Endodermal cell (in vitro differentiated cells): ENCODE results near the gene SECISBP2L. TPM values are rescaled to one million over a fixed set of nuclear protein-coding genes. Genes with fewer than 3 reads are reported as not detected.

Source experiments
- DNase-seq: peaks from one replicate; pipeline ENCODE4 v3.0.0-alpha.2; 2017
- H3K27ac ChIP-seq: 2 replicates; pipeline ENCODE4 v1.5.1; 2013; ENCODE audit warnings: mild to moderate bottlenecking, low read depth, low read length, moderate library complexity
- H3K27me3 ChIP-seq: 2 replicates; pipeline ENCODE4 v1.6.1; 2013; ENCODE audit warnings: mild to moderate bottlenecking, low read length, moderate library complexity; ENCODE audit not compliant: insufficient read depth, control insufficient read depth, poor library complexity, severe bottlenecking
- H3K36me3 ChIP-seq: 2 replicates; pipeline ENCODE4 v1.7.0; 2013; ENCODE audit warnings: mild to moderate bottlenecking, low read length, moderate library complexity; ENCODE audit not compliant: control insufficient read depth, insufficient read depth
- H3K4me1 ChIP-seq: one replicate; pipeline ENCODE4 v1.7.0; 2013; ENCODE audit warnings: low read length; ENCODE audit not compliant: control insufficient read depth, insufficient read depth
- H3K4me3 ChIP-seq: 2 replicates; pipeline ENCODE4 v1.5.1; 2013; ENCODE audit warnings: mild to moderate bottlenecking, low read length, moderate library complexity
- H3K9ac ChIP-seq: 2 replicates; pipeline ENCODE4 v1.6.1; 2013; ENCODE audit warnings: mild to moderate bottlenecking, low read length, moderate library complexity; ENCODE audit not compliant: poor library complexity, severe bottlenecking; ENCODE audit errors: extremely low read depth
- H3K9me3 ChIP-seq: 2 replicates; pipeline ENCODE4 v1.6.1; 2013; ENCODE audit warnings: mild to moderate bottlenecking, low read length, moderate library complexity; ENCODE audit not compliant: control insufficient read depth
- H3K27ac Mint-ChIP-seq: 2 replicates; pipeline ENCODE4 v1.8.0; 2020; ENCODE audit warnings: mixed read lengths
- H3K27me3 Mint-ChIP-seq: 2 replicates; pipeline ENCODE4 v1.8.0; 2021; ENCODE audit warnings: mild to moderate bottlenecking, mixed read lengths; ENCODE audit not compliant: insufficient read depth
- H3K36me3 Mint-ChIP-seq: 2 replicates; pipeline ENCODE4 v1.8.0; 2020; ENCODE audit warnings: low read depth, mixed read lengths
- H3K4me1 Mint-ChIP-seq: 2 replicates; pipeline ENCODE4 v1.8.0; 2020; ENCODE audit warnings: mixed read lengths
- H3K4me3 Mint-ChIP-seq: 2 replicates; pipeline ENCODE4 v1.8.0; 2020; ENCODE audit warnings: mild to moderate bottlenecking, moderate library complexity, mixed read lengths
- H3K9me3 Mint-ChIP-seq: 2 replicates; pipeline ENCODE4 v1.8.0; 2020; ENCODE audit warnings: mild to moderate bottlenecking, mixed read lengths
- WGBS, 2 experiments: methylation state at CpG; one replicate each; pipeline versions ENCODE4 v1.1.5 to v1.1.7; 2013; ENCODE audit warnings: missing lambda C conversion rate in 2 of 2, mixed read lengths in 1 of 2; ENCODE audit not compliant: insufficient coverage in 1 of 2, insufficient read length in 1 of 2; 5-methylcytosine and 5-hydroxymethylcytosine counted together
- total RNA-seq, 2 donors: library from RNA; stranded (reverse); fragmentation: NEBNext Ultra II Directional in 1 of 2; extraction: Animal tissue kit (Norgen Biotek cat#: 25700) in 1 of 2; gene quantifications; 2 replicates in 1 of 2; 3 replicates in 1 of 2; pipeline ENCODE4 v1.2.1, GENCODE V29; 2021
- TF ChIP-seq, protein P1 (sequence below): fragments of 200-600 bp; sonication (generic); conservative IDR thresholded peaks from 2 replicates; pipeline ENCODE4 v1.5.0; 2021; ENCODE audit warnings: antibody characterized with exemption, mild to moderate bottlenecking

SECISBP2L gene
- total RNA-seq, 2 donors from 2014 or later, result 49.4 to 51.0 TPM

- Histone ChIP-seq H3K36me3 (peaks cover 24% of the 10 kb centered on the region), H3K9me3 (no peaks in the 10 kb centered on the region), H3K27ac (no peak overlapping the region), H3K4me1 (no peaks in the 10 kb centered on the region), H3K27me3 (no peaks in the 10 kb centered on the region), H3K4me3 (no peak overlapping the region), H3K9ac (no peak overlapping the region)
- H3K4me3 Mint-ChIP-seq, result no peak overlapping the region
- TF ChIP-seq, protein P1, sequence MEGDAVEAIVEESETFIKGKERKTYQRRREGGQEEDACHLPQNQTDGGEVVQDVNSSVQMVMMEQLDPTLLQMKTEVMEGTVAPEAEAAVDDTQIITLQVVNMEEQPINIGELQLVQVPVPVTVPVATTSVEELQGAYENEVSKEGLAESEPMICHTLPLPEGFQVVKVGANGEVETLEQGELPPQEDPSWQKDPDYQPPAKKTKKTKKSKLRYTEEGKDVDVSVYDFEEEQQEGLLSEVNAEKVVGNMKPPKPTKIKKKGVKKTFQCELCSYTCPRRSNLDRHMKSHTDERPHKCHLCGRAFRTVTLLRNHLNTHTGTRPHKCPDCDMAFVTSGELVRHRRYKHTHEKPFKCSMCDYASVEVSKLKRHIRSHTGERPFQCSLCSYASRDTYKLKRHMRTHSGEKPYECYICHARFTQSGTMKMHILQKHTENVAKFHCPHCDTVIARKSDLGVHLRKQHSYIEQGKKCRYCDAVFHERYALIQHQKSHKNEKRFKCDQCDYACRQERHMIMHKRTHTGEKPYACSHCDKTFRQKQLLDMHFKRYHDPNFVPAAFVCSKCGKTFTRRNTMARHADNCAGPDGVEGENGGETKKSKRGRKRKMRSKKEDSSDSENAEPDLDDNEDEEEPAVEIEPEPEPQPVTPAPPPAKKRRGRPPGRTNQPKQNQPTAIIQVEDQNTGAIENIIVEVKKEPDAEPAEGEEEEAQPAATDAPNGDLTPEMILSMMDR, result no peak
- no peaks in the 10 kb centered on the region for H3K4me1 Mint-ChIP-seq
- peaks cover 12% of the 10 kb centered on the region for H3K36me3 Mint-ChIP-seq
- no peaks in the 10 kb centered on the region for H3K27me3 Mint-ChIP-seq
- no peak overlapping the region for H3K27ac Mint-ChIP-seq
- no peak for DNase-seq
- H3K9me3 Mint-ChIP-seq, result no peaks in the 10 kb centered on the region
Measured at GRCh38 chr15:48987142-48987541, 59.1 kb downstream of the SECISBP2L start.

- Histone ChIP-seq H3K4me3 (no peak overlapping the region), H3K27ac (no peak overlapping the region), H3K27me3 (no peaks in the 10 kb centered on the region), H3K9ac (no peak overlapping the region), H3K4me1 (no peaks in the 10 kb centered on the region), H3K36me3 (peaks cover 15% of the 10 kb centered on the region), H3K9me3 (no peaks in the 10 kb centered on the region)
- no peak for DNase-seq
- Mint-ChIP-seq H3K4me1 (no peaks in the 10 kb centered on the region), H3K9me3 (no peaks in the 10 kb centered on the region), H3K27me3 (peaks cover 3% of the 10 kb centered on the region), H3K4me3 (no peak overlapping the region), H3K36me3 (peaks cover 8% of the 10 kb centered on the region), H3K27ac (no peak overlapping the region)
- WGBS, 2 experiments, result 86 to 93% methylated on average over 3 to 5 of the region's 5 CpGs
- TF ChIP-seq, protein P1, result no peak
Measured at GRCh38 chr15:48986240-48986639, 60.0 kb downstream of the SECISBP2L start.

GRCh38 chr15:48985516-48985915, 60.7 kb downstream of the SECISBP2L start:
- no peaks in the 10 kb centered on the region for H3K4me1 Mint-ChIP-seq
- Histone ChIP-seq H3K4me3 (no peak overlapping the region), H3K9me3 (no peaks in the 10 kb centered on the region), H3K27me3 (no peaks in the 10 kb centered on the region), H3K27ac (no peak overlapping the region), H3K4me1 (no peaks in the 10 kb centered on the region), H3K36me3 (peaks cover 11% of the 10 kb centered on the region), H3K9ac (no peak overlapping the region)
- H3K27me3 Mint-ChIP-seq, result peaks cover 3% of the 10 kb centered on the region
- H3K27ac Mint-ChIP-seq, result no peak overlapping the region
- no peak for DNase-seq
- H3K4me3 Mint-ChIP-seq, result no peak overlapping the region
- H3K36me3 Mint-ChIP-seq, result peaks cover 8% of the 10 kb centered on the region
- 87% methylated on average over 2 of the region's 3 CpGs; no CpG with 5 or more reads in 1 of the 2 experiments for WGBS, 2 experiments
- TF ChIP-seq, protein P1, result no peak
- no peaks in the 10 kb centered on the region for H3K9me3 Mint-ChIP-seq
